Astrocyte of the cerebellum (primary cell): ENCODE results near the gene NR2F1-AS1.

ENCODE experiments used
- DNase-seq: peaks from one replicate; pipeline ENCODE4 v3.0.0-alpha.2; 2011; ENCODE audit warnings: low read depth
- H3K4me3 ChIP-seq: 2 replicates; pipeline ENCODE4 v1.5.1; 2011; ENCODE audit warnings: mild to moderate bottlenecking, low read depth, low read length, moderate library complexity
- CTCF ChIP-seq: IDR thresholded peaks from 2 replicates; pipeline ENCODE4 v1.5.1; 2012; ENCODE audit warnings: low read length, low read depth, moderate library complexity, mild to moderate bottlenecking; ENCODE audit errors: missing control alignments
- in situ Hi-C: cut with HindIII; loops from 2 replicates; pipeline ENCODE4 v1.10.0; 2017; ENCODE audit warnings: low sequenced_read_pairs

Gene NR2F1-AS1

GRCh38 chr5:93603078-93603792 lies 22.2 kb upstream of the NR2F1-AS1 start:
- H3K4me3 ChIP-seq = no peak overlapping the region

GRCh38 chr5:93602241-93603077 lies 21.4 kb upstream of the NR2F1-AS1 start:
- no peak for DNase-seq
- in situ Hi-C loops = no loop called here
- no peak for TF ChIP-seq CTCF
- peak overlapping the region; percentile 25 for H3K4me3 ChIP-seq

More at GRCh38 chr5:93603078-93603792, 22.2 kb upstream of the NR2F1-AS1 start:
- TF ChIP-seq CTCF = no peak
- in situ Hi-C loops = no loop called here
- DNase-seq = no peak

GRCh38 chr5:93601802-93602155 lies 20.8 kb upstream of the NR2F1-AS1 start:
- peak overlapping the region; percentile 25 for H3K4me3 ChIP-seq

GRCh38 chr5:93601071-93601801 lies 20.2 kb upstream of the NR2F1-AS1 start:
- no peak for TF ChIP-seq CTCF
- DNase-seq = no peak
- in situ Hi-C loops = no loop called here
- peak overlapping the region; percentile 25 for H3K4me3 ChIP-seq

More at GRCh38 chr5:93601802-93602155, 20.8 kb upstream of the NR2F1-AS1 start:
- in situ Hi-C loops = no loop called here
- DNase-seq = no peak
- no peak for TF ChIP-seq CTCF

- H3K4me3 ChIP-seq = peak overlapping the region; percentile 24
- in situ Hi-C loops = no loop called here
- DNase-seq = no peak
- TF ChIP-seq CTCF = no peak
These were observed 19.5 kb upstream of the NR2F1-AS1 start for GRCh38 chr5:93600409-93601070.

GRCh38 chr5:93599399-93600120 lies 18.5 kb upstream of the NR2F1-AS1 start:
- no peak for DNase-seq
- peak overlapping the region; percentile 18 for H3K4me3 ChIP-seq
- TF ChIP-seq CTCF = no peak
- in situ Hi-C loops = no loop called here
